NCI-H748 treated with DMSO at 0.1 percent for 48 hours (cell line): Measurements from ENCODE around the gene RNFT2.

Experiments used
- DNase-seq: peaks from one replicate; lab custom pipeline; 2025; lab: John Stamatoyannopoulos, UW

The RNFT2 gene, protein sequence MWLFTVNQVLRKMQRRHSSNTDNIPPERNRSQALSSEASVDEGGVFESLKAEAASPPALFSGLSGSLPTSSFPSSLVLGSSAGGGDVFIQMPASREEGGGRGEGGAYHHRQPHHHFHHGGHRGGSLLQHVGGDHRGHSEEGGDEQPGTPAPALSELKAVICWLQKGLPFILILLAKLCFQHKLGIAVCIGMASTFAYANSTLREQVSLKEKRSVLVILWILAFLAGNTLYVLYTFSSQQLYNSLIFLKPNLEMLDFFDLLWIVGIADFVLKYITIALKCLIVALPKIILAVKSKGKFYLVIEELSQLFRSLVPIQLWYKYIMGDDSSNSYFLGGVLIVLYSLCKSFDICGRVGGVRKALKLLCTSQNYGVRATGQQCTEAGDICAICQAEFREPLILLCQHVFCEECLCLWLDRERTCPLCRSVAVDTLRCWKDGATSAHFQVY

DNA sequence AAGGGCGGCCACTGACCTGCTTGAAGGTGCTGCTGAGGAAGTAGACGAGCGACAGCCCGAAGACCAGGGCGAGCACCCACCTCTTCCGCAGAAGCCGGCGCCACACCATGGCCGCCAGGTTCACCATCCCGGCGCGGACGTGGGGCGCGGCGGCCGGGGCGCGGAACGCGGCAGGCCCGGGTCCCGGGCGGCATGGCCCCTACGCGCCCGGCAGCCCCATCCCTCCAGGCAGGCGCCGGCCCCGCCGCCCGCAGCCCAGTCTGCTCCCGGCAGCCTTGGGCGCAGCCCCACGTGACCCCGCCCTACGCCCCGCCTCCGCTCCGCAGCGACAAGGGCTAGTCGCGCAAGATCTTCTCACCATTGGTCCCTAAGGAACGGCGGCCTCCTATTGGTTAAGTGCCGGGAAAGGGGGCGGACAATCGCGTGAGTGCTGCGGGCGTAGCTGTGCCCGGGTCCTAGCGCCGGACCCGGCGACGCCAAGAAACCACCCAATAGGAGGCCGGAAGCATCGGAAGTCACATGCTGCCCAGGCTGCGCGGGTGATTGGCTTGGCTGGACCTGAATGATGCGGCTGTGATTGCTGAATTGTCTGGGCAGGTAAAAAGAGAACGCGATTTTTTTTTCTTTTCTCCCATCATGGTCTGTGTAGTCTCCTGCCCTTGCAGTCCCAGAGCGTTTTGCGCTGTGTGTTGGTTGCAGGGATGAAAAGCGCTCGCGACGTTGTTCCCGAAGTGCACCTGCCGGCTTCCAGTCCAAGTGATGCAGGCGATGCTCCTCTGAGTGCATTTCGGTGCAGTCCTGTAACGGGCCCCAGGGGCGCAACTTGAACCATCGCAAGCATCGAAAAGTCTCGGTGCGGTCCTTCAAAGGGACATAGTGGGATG is at the start of gene RNFT2, which contains the start of gene SPRING1:
TSS of gene RNFT2 (plus strand) at position 542 of the 884 bp plus-strand sequence. CDS start 2,183 bp downstream, outside the sequence.
TSS of gene SPRING1 (minus strand) at position 296 of the 884 bp plus-strand sequence. CDS start at position 127, 169 bp downstream.
- peak; percentile 97 for DNase-seq

DNA sequence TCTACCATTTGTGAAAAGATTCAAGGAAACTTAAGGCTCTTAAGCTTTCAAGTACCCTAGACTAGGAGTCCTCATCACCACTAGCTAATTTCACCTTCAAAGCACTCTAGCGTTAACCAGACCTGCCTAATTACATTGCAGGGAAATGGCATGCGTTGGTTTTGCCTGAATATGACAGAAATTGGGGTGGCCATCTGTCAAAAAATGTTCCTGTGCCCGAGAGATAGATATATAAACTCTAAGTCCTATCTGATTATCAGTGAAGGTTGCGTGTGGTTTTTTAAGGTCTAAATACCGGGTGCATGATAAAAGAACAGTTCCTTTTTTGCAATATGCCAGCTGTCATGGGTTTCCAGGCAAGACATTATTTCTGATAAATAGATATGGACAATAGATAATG is 48.6 kb upstream of the RNFT2 start:
- no peak for DNase-seq

DNA sequence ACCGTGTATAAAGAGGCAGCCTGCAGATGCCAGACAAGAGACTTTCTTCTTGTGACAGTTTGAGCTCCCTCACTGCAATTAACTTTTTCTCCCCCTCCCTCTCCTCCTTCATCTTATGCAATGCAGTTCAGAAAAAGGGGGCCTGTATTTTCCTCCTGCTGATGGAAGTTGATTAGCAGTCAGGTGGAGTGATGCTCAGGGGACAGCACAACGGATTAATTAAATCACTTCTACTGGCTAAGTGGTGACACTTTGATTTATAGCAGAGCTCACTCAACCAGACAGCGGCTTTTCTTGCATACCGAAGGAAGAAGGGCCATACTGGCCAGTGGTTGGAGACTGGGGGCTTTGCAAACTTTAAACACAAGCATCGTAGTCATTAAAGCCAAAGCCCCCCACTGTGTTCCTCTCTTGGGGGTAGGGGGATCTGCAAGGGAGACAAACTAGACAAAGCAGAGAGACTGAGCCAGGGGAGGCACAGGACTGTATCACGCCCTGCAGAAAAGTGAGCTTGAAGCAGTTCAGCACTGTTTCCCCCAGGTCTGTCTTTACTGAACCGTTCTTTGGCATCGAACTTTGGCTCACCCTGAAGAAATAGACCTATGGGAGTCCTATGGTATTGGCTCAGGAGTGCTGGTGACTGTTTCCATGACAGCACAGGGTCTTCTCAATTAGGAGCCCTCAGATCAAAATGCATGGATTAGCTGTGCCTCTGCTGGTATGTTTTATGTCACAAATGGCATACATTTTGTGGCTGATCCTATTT is 48.0 kb upstream of the RNFT2 start:
- no peak for DNase-seq

DNA sequence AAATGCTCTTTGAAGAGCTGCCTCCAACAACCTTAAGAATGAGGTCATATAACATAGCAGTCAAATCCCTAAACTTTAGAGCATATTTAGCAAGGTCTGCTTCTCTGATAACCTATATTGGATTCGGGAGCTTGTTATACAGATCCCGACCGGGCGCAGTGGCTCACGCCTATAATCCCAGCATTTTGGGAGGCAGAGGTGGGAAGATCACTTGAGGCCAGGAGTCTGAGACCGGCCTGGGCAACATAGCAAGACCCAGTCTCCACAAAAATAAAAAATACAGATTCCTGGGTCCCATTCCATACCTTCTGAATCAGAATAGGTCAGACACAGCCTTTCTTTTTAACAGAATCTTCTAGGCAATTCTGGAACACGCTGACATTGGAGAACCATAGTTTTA is 46.9 kb upstream of the RNFT2 start:
- DNase-seq, result no peak

DNA sequence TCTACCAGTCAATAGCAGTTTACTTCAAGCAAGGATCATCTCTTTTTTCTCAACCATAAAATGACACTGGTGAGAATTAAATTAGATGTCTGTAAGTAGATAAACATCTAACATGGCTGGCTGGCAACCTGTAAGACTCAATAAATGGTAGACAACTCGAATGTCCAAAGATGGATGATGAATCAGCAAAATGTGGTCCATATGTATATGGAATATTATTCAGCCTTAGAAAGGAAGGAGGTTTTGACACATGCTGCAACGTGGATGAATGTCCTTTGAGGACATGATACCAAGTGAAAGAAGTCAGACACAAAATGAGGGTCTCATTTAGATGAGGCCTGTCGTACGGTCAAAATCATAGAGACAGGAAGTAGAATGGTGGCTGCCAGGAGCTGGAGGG is 46.5 kb upstream of the RNFT2 start:
- no peak for DNase-seq

DNA sequence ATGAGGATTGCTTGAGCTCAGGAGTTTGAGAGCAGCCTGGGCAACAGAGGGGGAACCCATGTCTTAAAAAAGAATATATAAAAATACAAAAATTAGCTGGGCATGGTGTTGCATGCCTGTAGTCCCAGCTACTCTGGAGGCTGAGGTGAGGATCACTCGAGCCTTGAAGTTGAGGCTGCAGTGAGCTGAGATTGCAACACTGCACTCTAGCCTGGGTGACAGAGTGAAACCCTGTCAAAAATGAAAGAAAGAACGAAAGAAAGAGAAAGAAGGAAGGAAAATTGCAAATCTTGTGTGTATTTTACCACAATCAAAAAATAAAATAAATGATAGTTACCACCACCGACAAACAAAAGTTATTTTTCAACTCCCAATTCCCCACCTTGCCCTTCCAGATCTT is 45.5 kb upstream of the RNFT2 start:
- DNase-seq, result no peak

DNA sequence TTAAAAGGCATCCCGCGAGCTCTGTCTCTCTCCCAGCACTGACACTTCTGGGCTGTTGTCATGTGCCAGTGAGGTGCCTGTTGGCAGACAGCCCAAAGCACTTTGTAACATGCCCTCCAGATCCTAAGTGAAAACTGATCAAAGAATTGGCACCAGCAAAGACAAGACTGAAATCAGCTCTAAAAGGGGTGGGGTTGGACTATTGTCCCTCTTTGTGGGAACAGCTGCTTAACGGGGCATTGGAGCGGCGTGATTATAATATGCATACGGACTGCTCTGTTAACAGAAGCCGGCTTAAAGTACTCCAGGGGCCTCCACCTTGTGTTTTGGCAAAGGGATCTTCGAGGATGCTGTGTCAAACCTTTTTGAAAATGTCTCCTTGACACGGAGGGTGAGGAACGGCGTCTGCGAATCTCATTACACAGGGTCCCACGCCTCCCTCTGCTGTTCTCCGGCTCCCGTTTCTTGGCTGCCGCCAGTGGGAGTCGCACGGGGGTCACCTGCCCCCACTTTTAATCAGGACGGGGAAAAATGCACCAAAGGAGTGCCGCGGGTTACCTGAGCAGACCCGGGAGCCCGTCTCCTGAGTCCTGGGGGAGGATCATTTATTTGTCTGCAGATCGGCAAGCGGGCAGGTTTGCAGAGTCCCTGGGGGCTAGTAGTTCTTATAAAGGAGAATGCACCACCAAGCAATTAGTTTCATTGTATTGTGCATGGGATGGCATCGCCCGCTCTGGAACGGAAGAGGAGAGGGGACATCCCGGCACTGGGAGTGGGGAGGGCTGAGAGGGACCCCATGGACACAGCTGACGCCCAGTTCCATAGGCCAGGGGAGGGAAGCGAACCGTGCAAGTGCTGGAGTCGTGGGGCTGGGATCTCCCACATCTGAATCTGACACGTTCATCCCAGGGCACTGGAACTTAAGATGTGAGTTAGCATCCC is 44.6 kb upstream of the RNFT2 start:
- DNase-seq, result peak; percentile 40

DNA sequence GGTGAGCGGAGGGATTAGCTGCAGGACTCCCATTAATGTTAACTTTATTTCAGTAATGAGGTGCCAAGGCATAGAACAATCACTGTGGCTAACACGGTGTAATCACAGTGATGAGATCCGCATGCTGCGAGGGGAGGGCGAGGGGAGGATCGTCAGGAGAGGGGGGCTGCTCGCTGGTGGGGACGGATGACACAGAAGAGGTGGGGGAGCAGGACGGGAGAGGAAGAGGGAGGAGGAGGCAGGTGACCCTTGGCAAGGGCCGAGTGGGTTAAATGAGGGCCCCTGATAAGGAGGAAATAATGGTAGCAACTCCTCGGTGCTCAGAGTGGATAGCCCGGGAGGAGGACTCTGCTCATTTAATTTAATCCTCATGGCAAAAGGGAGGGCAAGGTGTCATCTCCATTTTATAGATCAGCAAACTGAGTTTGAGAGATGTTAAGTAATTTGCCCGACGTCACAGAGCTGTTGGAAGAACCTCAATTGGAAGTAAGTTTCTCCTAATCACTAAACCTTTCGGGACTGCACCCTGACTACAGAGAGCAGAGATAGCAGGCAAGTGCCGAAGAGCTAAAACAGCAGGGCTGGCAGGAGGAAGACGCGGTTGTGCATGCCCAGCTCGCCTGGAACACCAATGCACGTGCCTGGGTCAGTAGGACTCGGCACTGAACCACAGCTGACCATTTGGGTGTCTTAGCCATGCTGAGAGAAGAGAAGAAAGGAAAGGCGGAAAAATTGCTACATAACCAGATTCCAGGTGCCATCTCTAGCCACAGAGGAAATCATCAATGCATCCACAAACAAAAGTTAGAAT is 43.3 kb upstream of the RNFT2 start:
- DNase-seq, result no peak

DNA sequence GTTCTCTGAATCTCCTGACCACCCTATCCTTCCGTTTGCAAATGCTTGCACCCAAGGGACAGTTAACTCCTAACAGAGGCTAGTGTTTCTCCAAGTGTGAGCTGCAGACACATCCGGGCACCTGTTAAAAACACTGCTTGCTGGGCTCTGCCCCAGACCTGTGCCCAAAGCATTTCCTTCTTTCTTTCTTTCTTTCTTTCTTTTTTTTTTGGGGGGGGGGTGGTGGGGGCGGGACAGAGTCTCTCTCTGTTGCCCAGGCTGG is 42.7 kb upstream of the RNFT2 start:
- no peak for DNase-seq

DNA sequence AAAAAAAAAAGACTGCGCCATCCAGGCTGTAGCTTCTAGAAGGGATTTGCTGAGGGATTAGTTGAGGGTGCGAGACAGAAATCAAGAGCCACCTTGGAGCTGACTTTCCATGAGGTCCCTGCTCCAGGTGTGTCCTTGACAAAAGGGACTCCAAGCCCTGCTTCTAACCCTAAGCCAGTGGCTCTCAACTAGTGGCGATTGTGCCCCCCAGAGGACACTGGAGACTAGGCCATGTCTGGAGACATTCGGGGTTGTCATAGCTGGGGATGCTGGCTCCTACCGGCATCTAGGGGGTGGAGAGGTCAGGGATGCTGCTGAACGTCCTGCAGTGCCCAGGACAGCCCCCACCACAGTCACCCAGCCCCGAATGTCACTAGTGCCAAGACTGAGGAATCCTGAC is 40.8 kb upstream of the RNFT2 start:
- DNase-seq, result no peak

DNA sequence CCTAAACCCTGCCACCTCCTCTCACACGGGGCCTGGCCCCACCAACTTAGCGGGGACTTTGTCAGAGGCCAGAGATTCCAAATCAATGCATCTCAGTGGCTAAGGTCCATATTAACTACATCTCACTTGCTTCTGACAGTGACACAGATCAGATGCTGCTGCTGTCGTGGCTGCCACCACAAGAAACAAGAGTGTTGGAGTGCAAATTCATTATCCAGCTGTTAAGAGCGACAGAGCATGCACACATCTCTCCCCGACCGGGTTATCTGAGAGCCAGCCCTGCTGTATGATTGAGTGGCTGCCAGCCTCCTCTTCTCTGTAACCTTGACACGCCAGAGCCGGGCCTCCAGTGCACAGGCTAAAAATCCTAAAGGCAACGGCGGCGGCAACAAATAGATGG is 40.4 kb upstream of the RNFT2 start:
- no peak for DNase-seq

DNA sequence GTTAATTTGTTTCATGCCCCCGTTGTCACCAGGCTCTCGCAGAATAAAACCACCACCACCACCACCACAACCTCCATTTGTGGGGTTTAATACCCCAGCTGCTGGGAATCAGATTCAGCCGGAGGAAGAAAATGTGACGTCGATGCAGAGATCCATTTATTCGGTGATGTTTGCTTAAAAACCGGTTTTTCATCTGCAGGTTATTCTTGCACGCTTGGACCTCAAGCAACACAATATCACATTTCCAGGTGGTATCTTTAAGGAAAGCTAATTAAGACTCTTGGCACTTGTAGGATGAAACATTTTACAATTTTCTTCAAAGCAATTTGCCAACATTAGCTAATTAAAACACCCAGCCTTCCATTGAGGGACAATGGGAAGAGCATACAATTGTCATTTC is 40.0 kb upstream of the RNFT2 start:
- DNase-seq, result peak; percentile 89

DNA sequence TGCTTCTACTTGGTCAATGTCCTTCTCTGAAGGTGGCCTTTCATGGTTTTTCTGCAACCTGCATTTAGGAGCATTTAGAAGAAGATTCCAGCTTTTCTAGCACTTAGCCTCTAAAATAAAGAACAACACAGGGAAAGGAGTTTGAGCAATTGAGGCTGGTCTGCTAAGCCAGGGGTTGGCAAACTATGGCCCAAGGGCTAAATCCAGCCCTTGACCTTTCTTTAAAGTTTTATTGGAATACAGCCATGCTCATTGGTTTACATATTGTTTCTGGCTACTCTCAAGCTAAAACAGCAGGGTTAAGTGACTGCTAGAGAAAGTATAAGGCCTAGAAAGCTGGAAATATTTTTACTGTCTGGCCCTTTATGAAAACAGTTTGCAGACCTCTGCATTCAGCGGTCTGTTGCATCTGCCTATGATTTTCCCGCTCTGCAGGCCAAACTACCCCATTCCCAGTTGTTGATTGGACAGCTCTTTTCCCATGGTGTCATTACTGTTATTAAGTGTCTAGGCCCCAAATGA is 39.5 kb upstream of the RNFT2 start:
- DNase-seq, result no peak

DNA sequence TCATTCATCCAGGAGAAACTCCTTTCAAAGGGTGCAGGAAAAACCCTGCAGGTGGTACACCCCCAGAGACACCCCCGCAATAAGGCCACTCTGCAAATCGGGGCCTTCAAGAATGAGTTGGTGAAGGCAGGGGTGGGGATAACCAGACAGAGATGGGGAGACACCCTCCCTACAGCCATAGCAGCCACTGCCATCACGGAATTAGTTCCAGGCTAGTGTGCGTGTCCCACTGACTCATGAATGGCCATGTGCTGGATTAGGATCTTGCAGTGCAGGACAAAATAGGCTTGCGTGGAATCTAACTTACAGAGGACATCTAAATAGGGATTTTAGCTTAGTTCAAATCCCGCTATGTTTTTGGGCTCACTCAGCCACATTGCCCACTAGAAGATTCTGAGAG is 38.0 kb upstream of the RNFT2 start:
- DNase-seq, result no peak

DNA sequence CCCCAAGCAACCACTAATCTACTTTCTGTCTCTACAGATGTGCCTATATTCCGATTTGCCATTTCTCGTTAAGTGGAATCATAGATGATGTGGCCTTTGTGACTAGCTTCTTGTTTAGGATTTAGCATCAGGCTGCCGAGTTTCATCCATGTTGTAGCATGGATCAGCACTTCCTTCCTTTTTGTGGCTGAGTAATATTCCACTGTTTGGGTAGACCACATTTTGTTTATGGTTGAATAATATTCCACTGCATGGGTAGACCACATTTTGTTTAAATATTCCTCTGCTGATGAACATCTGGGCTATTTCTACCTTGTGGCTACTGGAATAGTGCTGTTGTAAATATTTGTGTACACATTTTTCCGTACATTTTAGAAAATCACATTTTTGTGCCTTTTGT is 36.7 kb upstream of the RNFT2 start:
- DNase-seq, result no peak

DNA sequence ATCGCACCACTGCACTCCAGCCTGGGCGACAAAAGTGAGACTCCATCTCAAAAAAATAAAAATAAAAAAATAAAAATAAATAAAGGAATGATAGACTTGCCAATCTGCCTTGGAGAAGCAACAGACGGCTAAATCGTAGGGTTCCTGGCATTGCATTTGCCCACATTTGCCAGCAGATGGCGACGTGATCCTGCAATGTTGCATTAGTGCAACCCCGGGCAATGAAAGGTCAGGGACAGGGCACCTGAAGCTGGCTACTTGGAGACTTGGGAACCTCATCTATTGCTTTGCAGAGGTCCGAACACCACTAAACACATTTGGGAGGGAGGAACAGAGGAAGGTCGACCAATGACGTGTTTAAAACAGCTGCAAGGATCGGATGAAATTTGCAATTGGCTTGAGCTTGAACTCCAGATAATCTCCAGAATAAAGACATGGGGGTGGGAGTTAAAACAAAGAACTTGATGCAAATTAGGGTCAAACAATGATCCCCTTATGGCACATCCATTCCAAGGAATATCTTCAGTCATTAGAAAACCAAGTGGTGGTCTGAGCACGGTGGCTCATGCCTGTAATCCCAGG is 34.8 kb upstream of the RNFT2 start:
- DNase-seq, result peak; percentile 21

DNA sequence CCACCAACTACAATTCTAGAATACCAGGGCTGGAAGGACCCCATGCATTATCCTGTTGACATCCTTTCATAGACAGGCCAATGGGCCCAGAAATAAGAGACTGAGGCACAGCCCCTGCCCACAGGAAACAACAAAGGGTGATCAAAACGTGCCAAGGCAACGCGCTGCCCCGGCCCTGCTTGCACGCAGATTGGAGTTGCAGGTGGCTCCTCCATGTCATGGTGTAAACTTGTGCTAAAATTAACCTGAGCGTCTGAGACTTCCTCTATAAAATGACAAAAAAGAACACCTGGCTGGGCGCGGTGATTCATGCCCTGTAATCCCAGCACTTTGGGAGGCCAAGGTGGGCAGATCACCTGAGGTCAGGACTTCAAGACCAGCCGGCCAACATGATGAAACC is 30.4 kb upstream of the RNFT2 start:
- DNase-seq, result no peak

DNA sequence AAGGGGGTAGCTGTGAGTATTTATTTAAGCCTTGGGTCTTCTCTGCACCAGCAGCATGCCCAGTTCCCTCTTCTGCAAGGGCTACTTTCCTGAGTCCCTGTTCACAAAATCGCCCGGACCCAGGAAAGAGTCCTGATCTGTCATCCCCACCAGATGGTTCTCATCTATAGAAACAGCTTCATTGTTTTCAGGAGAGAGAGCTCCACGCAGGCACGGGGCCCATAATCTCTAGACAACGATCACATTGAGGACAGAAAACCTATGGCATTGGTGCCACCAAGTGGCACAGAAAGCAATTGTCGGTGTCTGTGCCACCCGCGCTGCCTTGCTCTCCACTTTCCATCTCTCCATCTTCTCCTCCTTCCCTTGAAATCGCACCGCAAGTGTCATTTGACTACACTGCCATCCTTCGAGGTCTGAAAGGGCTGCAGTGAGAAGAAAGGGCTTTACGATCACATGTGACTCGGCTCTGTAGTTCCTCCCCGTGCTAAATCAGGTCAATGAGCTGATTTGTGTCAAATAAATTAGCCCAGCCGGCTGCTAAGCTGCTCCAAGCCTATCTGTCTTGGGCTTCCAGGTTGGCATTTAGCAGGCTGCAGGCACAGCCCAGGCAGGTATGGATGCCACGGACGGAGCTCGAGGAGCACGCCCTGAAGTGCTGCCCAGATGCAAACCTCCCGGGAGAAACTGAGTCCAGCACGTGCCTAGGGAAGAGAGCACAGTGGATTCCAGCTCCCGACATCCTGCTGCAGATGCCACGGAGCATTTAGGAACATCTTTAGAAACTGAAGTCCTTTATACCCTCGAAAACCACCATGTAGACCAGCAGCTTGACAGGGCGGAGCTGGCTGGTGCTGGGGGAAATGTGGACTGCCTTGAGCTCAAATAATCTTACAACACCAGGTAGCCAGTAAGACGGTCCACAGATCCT is 29.0 kb upstream of the RNFT2 start:
- peak; percentile 73 for DNase-seq

DNA sequence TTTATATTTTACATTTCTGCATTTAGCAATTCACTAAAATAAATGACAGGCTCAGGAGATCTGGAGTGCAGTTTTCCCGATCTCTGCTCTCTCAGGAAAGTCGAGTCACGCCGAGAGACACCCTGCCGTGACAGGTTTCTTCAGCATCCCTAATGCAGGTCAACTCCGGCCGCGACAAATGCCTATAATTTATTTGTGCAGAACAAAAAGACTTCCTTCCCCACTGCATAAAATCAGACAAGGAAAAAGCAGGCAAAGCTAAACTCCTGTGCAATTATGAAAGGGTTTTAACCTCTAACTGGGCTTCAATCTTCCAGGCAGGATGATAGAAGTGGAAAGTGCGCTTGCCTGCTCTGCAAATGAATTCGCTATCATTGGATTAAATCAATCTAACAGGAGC is 28.3 kb upstream of the RNFT2 start:
- DNase-seq, result no peak
